Stimulated activated CD4-positive, alpha-beta T cell treated with anti-CD3 and anti-CD28 coated beads, TNF-alpha, amount 100 ng/mL, for 24 hours (primary cell): ENCODE data around the gene CALML6.
"Not testable (repeated sequence)": the region's sequence is repeated elsewhere in the genome, so short reads cannot be mapped to it uniquely, and the experiment has no call there.

Source experiments
- DNase-seq, 3 experiments: peaks; one replicate each; pipeline ENCODE4 v3.0.0-alpha.2; 2020; ENCODE audit warnings: low read depth in 3 of 3

The CALML6 gene

GRCh38 chr1:1925437-1926345 is 10.6 kb downstream of the CALML6 start:
- no peak for DNase-seq

GRCh38 chr1:1926346-1926811 is 11.3 kb downstream of the CALML6 start:
- DNase-seq: no peak

- no peak for DNase-seq
Observed at GRCh38 chr1:1926886-1927660, 12.0 kb downstream of the CALML6 start.

GRCh38 chr1:1927751-1928150 is 12.7 kb downstream of the CALML6 start:
- DNase-seq: no peak

- DNase-seq: no peak
Observed at GRCh38 chr1:1928231-1929101, 13.4 kb downstream of the CALML6 start.

- DNase-seq: no peak
Observed at GRCh38 chr1:1929102-1929638, 14.1 kb downstream of the CALML6 start.

- no peak for DNase-seq
Observed at GRCh38 chr1:1929639-1930545, 14.8 kb downstream of the CALML6 start.

GRCh38 chr1:1934848-1935247 is 19.8 kb downstream of the CALML6 start:
- not testable (repeated sequence) for DNase-seq

- no peak for DNase-seq
Observed at GRCh38 chr1:1937061-1937460, 22.0 kb downstream of the CALML6 start.

- DNase-seq: no peak
Observed at GRCh38 chr1:1937549-1938275, 22.7 kb downstream of the CALML6 start.

- DNase-seq: no peak
Observed at GRCh38 chr1:1938276-1938573, 23.2 kb downstream of the CALML6 start.

- no peak for DNase-seq
Observed at GRCh38 chr1:1938613-1939295, 23.7 kb downstream of the CALML6 start.

- no peak for DNase-seq
Observed at GRCh38 chr1:1939296-1940122, 24.4 kb downstream of the CALML6 start.

- DNase-seq: no peak
Observed at GRCh38 chr1:1940123-1940425, 25.0 kb downstream of the CALML6 start.

- no peak for DNase-seq
Observed at GRCh38 chr1:1941211-1941841, 26.3 kb downstream of the CALML6 start.

GRCh38 chr1:1941868-1942752 is 27.1 kb downstream of the CALML6 start:
- no peak for DNase-seq
